Measurements from ENCODE around the gene TPSB2.
"Not testable (repeated sequence)": the region's sequence is repeated elsewhere in the genome, so short reads cannot be mapped to it uniquely, and the experiment has no call there.

Gene TPSB2

DNA sequence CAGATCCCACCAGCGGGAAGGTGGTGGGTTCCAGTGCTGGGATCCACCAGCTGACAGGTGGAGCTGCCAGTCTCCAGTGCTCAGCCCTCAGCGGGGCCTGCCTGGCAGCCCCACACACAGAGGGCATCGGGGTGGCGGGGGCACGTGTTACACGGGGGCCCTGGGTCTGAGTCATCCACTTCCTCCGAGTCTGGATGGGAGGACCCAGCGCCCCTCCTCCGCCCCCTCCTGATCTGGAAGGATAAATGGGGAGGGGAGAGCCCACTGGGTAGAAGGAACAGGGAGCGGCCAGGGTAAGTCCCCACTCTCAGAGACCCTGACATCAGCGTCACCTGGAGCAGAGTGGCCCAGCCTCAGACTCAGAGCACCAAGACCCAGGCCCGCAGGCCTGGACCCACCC, 10.5 kb upstream of the TPSB2 start, which contains the start of gene TPSAB1:
Gene TPSAB1, plus strand, starts transcription at position 270 of the 400 bp plus-strand sequence. CDS start 234 bp downstream, outside the sequence.
- not testable (repeated sequence) for DNase-seq

GRCh38 chr16:1239575-1239974, 9.6 kb upstream of the TPSB2 start:
- DNase-seq, result not testable (repeated sequence)

GRCh38 chr16:1238909-1239308, 8.9 kb upstream of the TPSB2 start:
- DNase-seq, result not testable (repeated sequence)

DNA sequence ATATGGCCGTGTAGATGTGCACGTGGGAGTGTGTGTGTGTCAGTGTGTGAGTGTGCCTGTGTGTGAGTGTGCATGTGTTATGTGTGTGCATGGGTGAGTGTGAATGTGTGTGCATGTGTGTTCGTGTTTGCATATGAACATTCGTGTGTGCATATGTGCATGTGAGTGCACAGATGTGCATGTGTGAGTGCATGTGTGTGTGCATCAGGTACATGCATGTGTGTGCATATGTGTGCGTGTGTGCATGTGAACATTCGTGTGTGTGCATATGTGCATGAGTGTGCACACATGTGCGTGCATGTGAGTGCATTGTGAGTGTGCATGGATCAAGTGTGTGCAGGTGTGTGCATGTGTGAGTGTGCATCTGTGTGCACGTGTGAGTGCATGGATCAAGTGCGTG, 8.0 kb upstream of the TPSB2 start:
- no peak for DNase-seq

- not testable (repeated sequence) for DNase-seq
Observed at GRCh38 chr16:1236659-1237058, 6.7 kb upstream of the TPSB2 start.

- not testable (repeated sequence) for DNase-seq
Observed at GRCh38 chr16:1232049-1232748, 2.2 kb upstream of the TPSB2 start.

GRCh38 chr16:1231301-1231700, 1.3 kb upstream of the TPSB2 start:
- not testable (repeated sequence) for DNase-seq

- DNase-seq, result not testable (repeated sequence)
Observed at GRCh38 chr16:1230471-1231212, 658 bp upstream of the TPSB2 start.

DNA sequence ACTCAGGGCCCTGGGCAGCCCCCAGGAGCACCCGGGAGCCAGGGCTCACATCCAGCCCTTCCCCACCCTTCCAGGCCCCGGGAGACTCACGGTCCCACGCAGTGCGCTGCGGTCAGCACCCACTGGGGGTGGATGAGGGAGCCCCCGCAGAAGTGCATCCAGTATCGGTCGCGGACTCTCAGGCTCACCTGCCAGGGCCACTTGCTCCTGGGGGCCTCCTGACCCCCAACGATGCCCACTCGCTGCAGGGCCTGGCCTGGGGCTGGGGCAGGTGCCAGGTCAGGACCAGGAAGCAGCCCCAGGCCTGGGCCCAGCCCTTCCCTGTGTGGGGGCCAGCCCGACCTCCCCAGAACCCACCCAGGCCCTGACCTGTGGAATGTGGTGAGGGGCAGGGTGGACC, 508 bp downstream of the TPSB2 start:
- DNase-seq, result not testable (repeated sequence)

- DNase-seq, result not testable (repeated sequence)
Observed at GRCh38 chr16:1228227-1228626, 1.8 kb downstream of the TPSB2 start.

GRCh38 chr16:1226692-1227091, 3.3 kb downstream of the TPSB2 start:
- not testable (repeated sequence) for DNase-seq

DNA sequence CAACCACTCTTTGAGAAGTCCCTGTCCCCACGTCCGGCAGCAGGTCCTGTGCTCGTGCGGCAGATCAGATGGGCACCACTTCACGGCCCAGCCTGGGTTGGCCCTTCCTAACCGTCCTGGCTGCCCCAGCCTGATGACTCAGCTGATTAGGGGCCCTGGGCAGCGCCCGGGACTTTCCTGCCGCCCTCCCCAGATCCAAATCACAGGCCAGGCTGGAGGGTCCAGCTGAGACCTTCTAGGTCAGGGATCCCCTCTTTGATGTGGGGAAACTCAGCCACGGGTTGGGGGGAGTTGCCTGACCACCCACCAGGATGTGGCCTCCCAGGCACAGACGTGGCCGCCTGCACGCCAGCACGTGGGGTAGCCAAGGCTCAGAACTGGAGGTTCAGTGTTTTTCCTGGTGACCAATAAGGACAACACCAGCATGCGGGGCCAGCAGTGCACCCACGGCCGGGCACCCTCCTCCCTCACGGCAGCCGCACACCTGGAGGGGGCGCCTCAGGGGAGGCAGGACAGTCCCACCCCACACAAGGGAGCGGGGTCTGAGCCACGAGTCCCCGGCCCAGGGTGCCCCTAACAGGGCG, 4.2 kb downstream of the TPSB2 start:
- not testable (repeated sequence) for DNase-seq

- DNase-seq, result no peak
Observed at GRCh38 chr16:1225051-1225451, 4.9 kb downstream of the TPSB2 start, which contains the start of gene TPSG1. TSS of gene TPSG1 (minus strand) at chr16:1225268. CDS start at chr16:1225252, 16 bp downstream.

GRCh38 chr16:1224558-1224957, 5.4 kb downstream of the TPSB2 start:
- DNase-seq, result no peak

- no peak for DNase-seq
Observed at GRCh38 chr16:1223355-1224214, 6.4 kb downstream of the TPSB2 start.

DNA sequence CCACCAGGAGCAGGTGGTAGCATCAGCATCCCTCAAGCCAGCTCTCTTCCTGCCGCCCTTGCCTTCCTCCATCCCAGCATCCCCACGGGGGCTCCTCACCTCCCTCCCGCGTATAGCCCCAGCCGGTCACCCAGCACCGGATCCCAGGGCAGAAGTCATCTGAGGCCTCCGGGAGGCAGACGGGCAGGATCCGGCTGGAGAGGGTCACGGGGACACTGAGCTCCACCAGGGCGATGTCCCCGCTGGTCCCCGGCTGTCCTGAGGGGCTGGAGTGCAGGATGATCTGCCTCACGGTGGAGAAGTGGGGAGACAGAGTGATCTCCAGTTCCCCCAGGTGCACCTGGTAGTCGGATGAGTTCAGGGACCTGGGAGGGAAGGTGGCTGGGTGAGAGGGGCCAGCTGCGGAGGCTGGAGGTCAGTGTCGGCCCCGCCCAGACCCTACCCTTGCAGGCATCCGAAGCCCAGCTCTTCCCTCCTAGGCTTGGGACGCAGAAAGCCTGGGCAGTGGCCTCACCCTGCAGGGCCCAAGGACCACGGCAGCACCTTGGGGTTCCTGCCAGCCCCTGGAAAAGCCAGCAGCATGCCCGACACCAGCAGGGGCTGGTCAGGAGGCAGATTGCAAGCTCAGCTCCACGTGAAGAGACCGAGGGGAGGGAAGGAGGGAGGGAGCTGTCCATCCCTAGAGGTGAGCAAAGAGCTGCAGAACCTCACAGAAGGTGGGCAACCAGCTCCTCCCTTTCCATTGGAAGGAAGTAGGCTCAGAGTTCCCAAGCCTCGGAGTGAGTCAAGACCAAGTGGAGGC, 7.2 kb downstream of the TPSB2 start:
- DNase-seq, result no peak

DNA sequence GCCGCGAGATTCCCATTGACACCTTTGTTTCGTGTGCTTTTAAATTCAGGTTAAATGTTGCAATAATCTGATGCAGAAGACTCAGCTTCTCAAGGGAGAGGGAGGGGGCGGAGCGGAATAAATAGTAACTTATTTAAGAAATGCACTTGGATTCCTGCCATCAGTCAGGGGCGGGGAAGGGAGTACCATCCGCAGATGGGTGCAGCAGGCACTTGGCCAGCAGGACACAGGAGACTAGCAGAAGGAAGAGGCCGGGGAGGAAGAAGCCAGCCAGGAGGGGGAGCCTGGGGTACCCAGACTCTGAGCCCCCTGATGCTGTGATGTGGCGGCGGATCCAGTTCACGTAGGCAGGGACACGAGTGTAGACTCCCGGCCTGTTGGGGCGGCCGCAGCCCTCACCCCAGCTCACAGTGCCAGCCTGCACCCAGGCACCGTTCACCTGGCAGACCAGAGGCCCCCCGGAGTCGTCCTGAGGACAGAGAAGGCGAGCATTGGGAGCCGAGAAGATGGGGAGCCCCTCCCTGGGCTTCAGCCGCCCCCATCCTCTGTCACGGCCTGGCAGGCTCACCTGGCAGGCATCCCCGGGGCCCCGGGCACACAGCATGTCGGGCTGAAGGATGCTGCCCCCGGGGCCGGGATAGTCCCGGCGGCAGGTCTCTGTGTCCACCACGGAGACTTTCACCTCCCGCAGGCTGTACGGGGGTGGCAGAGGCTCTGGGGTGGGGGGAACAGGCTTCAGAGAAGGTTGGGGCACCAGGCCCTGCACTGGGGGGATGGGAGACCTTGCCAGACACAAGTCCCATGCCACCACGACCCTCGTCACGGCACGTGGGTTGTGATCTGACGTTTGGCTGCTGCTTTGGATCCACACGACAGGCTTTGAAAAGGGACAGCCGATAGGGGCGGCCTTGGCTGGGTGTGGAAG, 8.1 kb downstream of the TPSB2 start:
- DNase-seq, result no peak

DNA sequence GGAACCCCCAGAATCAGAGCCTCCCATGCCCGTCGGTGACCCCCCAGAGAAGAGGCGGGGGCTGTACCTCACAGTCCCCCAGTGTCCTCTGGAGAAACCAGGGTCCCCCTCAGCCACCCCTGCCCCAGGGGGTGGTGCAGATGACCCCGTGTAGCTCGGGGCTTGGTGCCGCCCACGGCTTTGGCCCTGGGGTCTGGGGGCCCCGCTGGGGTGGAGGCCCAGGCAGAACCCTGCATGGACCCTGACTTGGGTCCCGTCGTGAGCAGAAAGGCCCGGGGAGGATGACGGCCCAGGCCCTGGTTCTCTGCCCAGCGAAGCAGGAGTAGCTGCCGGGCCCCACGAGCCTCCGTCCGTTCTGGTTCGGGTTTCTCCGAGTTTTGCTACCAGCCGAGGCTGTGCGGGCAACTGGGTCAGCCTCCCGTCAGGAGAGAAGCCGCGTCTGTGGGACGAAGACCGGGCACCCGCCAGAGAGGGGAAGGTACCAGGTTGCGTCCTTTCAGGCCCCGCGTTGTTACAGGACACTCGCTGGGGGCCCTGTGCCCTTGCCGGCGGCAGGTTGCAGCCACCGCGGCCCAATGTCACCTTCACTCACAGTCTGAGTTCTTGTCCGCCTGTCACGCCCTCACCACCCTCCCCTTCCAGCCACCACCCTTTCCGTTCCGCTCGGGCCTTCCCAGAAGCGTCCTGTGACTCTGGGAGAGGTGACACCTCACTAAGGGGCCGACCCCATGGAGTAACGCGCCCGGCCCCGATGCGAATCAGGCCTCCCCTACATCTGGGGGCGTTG, 8.9 kb downstream of the TPSB2 start:
- no peak for DNase-seq

DNA sequence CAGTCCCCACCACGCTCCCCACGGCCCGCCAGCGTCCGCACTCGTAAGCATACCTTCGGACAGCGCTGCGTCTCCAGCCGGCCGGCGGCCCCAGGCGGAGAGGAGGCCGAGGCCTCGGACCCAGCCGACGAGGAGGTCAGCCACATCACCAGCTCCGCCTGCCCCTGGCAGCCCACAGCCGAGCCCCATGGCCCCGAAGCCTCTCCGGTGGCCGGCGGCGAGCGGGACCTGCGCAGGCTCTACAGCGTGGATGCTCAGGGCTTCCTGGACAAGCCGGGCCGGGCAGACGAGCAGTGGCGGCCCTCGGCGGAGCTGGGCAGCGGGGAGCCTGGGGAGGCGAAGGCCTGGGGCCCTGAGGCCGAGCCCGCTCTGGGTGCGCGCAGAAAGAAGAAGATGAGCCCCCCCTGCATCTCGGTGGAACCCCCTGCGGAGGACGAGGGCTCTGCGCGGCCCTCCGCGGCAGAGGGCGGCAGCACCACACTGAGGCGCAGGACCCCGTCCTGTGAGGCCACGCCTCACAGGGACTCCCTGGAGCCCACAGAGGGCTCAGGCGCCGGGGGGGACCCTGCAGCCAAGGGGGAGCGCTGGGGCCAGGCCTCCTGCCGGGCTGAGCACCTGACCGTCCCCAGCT, 9.8 kb downstream of the TPSB2 start:
- DNase-seq, result no peak
